Panc1 (cell line): ENCODE measurements around the gene CDK5RAP3. TPM values are rescaled to one million over a fixed set of nuclear protein-coding genes. Genes with fewer than 3 reads are reported as not detected.

Experiments
- ATAC-seq: fragments of 200-7000 bp; cut with Tn5 transposase; 2 replicates; pipeline ENCODE4 v1.9.1; 2020; ENCODE audit warnings: mild to moderate bottlenecking, moderate library complexity
- BruUV-seq: library from RNA; stranded (reverse); fragments of 400-500 nt; replicated peaks from 2 replicates; lab custom pipeline; 2021; lab: Mats Ljungman, UMichigan
- CTCF ChIA-PET: fragments of 300-600 bp; sonication (Branson Sonifier 250); formaldehyde crosslinking; loops from one replicate; lab custom pipeline; 2022; ENCODE audit warnings: antibody characterized with exemption; lab: Charles Lee
- POLR2A ChIA-PET: fragments of 300-600 bp; sonication (Branson Sonifier 250); formaldehyde crosslinking; loops from one replicate; lab custom pipeline; 2022; ENCODE audit warnings: antibody characterized with exemption; lab: Charles Lee
- DNase-seq: peaks from one replicate; pipeline ENCODE4 v3.0.0-alpha.2; 2010; ENCODE audit warnings: low read depth, low spot score
- H3K27ac ChIP-seq: 2 replicates; pipeline ENCODE4 v1.5.1; 2011; ENCODE audit warnings: mild to moderate bottlenecking, low read length, inconsistent platforms
- H3K27me3 ChIP-seq: fragments of 200-500 bp; sonication (Bioruptor generic); 2 replicates; pipeline ENCODE4 v1.6.0; 2014; ENCODE audit warnings: low read length, inconsistent platforms; ENCODE audit not compliant: control insufficient read depth, insufficient read depth
- H3K36me3 ChIP-seq: fragments of 200-500 bp; sonication (Bioruptor generic); 2 replicates; pipeline ENCODE4 v1.5.1; 2014; ENCODE audit warnings: inconsistent platforms, mild to moderate bottlenecking, low read length, moderate library complexity; ENCODE audit not compliant: control insufficient read depth, insufficient read depth
- H3K4me1 ChIP-seq: 2 replicates; pipeline ENCODE4 v1.5.1; 2011; ENCODE audit warnings: inconsistent platforms, mild to moderate bottlenecking, low read length, moderate library complexity; ENCODE audit not compliant: control insufficient read depth, insufficient read depth
- H3K4me3 ChIP-seq, 2 experiments: 2 replicates each; pipeline ENCODE4 v1.5.1; 2011 to 2012; ENCODE audit warnings: low read depth in 2 of 2, low read length in 2 of 2, mild to moderate bottlenecking in 2 of 2, inconsistent platforms in 1 of 2, moderate library complexity in 1 of 2
- H3K9me3 ChIP-seq: fragments of 200-500 bp; sonication (Bioruptor generic); 2 replicates; pipeline ENCODE4 v1.5.1; 2014; ENCODE audit warnings: low read depth, mild to moderate bottlenecking, inconsistent platforms, low read length, moderate library complexity; ENCODE audit not compliant: control insufficient read depth, insufficient read depth
- CTCF ChIP-seq: fragments of 450-650 bp; IDR thresholded peaks from 2 replicates; pipeline ENCODE4 v1.5.1; 2017; ENCODE audit warnings: mild to moderate bottlenecking
- POLR2AphosphoS5 ChIP-seq: IDR thresholded peaks from 2 replicates; pipeline ENCODE4 v1.6.1; 2012; ENCODE audit warnings: mild to moderate bottlenecking, low read depth, low read length, moderate library complexity
- SIN3A ChIP-seq: IDR thresholded peaks from 2 replicates; pipeline ENCODE4 v1.6.1; 2012; ENCODE audit warnings: low read depth, mild to moderate bottlenecking, low read length, moderate library complexity, borderline replicate concordance; ENCODE audit not compliant: insufficient read depth
- TCF7L2 ChIP-seq: IDR thresholded peaks from 2 replicates; pipeline ENCODE4 v1.6.1; 2011; ENCODE audit warnings: mild to moderate bottlenecking, low read depth, low read length, inconsistent platforms
- in situ Hi-C: cut with HindIII; loops from 2 replicates; pipeline ENCODE4 v1.10.0; 2016; ENCODE audit warnings: low sequenced_read_pairs, low pct_unique_long_range_greater_than_20kb
- intact Hi-C: fragments of 100-400 bp; cut with micrococcal nuclease; formaldehyde crosslinking; loops from one replicate; pipeline ENCODE4 v1.10.0; 2022; ENCODE audit not compliant: unreplicated experiment
- total RNA-seq: library from RNA; stranded (reverse); gene quantifications from one replicate; pipeline ENCODE4 v1.2.1, GENCODE V29; 2021; ENCODE audit not compliant: unreplicated experiment
- TF ChIP-seq, protein P1 (sequence below), 2 experiments: IDR thresholded peaks; 2 replicates each; pipeline ENCODE4 v1.6.1; 2011 to 2012; ENCODE audit warnings: low read depth in 2 of 2, control low read depth in 1 of 2, low read length in 1 of 2, mild to moderate bottlenecking in 1 of 2, moderate library complexity in 1 of 2; ENCODE audit not compliant: insufficient read depth in 1 of 2

Gene CDK5RAP3
- total RNA-seq, 1 experiment from 2014 or later, result 193 TPM

DNA sequence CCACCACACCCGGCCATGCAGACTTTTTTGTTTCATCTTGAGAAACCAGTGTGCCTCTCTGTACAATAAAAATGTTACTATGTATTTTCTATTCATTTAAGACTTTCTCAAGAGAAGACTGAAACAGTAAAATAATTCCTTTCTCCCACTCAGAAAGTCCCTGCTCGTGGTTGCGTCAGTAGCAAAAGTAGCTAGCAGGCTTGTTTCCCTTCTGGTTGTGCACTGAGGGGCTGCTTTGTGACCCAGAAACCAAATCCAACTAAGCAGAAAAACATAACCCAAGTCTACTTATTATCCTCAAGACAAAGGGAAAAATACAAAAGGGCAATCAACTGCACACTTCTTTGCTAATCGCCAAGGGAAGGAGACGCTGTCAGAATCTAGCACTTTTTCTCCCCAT is 33.0 kb upstream of the CDK5RAP3 start:
- peaks cover 7% of the 10 kb centered on the region; the same call in 1 of the 2 replicates for H3K4me1 ChIP-seq
- POLR2A ChIA-PET, result no interaction called here

DNA sequence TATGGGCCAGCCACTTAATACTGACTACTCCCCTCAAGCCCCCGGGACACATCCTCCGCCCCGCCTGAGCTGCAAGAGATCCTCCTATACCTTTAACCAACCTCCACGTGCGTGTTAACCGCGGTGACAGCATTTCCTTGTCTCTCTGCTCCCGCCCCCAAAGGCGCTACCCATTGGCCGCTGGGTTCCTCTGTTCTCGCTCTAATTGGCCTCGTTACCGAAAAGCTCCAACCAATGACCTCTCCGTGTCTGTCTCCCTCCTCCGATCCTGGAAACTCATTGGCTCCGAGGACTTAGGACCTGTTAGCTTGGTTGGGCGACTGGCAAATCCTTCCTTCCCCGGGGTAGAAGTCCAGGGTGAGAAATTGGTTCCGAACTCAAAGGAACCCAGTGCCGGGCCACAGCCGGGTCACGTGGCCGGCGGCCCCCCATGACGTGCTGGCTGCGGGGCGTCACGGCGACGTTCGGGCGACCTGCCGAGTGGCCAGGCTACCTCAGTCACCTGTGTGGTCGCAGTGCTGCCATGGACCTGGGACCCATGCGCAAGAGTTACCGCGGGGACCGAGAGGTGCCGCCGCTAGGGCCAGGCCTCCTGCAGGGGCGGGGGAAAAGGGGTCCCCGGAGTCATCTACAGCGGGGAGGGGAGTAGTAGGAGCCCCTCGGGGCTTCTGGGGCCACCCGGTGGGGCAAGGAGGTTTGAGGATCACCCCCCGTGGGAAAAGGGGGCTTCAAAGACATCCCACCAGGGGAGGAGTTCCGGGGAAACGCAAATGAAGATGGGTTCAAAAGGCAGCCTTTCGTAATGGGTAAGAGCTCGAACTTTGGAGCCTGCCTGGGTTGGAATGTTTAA is 29.4 kb upstream of the CDK5RAP3 start, which contains the start of gene PNPO:
Gene PNPO (plus strand): TSS at position 326 of the 850 bp plus-strand sequence. CDS start 105 bp downstream, at position 431.
- Histone ChIP-seq H3K9me3 (no peaks in the 10 kb centered on the region), H3K4me3 (peak within 1 kb of the TSS; percentile 69 to 91), H3K4me1 (peaks cover 7% of the 10 kb centered on the region; the same call in 1 of the 2 replicates), H3K36me3 (no peaks in the 10 kb centered on the region; the same call in 1 of the 2 replicates), H3K27ac (peak within 1 kb of the TSS; percentile 48), H3K27me3 (no peaks in the 10 kb centered on the region)
- TSS peak; percentile 74 for BruUV-seq
- ATAC-seq (peak; percentile 99), DNase-seq (peak; percentile 92)
- TF ChIP-seq POLR2AphosphoS5, result peak; percentile 65; the same call in 1 of the 2 replicates
- TF ChIP-seq CTCF, result no peak
- TF ChIP-seq TCF7L2, result no peak
- 0 out of 2 replicates have a peak, but pooled peaks have one; percentile 51 for TF ChIP-seq SIN3A
- TF ChIP-seq, protein P1, sequence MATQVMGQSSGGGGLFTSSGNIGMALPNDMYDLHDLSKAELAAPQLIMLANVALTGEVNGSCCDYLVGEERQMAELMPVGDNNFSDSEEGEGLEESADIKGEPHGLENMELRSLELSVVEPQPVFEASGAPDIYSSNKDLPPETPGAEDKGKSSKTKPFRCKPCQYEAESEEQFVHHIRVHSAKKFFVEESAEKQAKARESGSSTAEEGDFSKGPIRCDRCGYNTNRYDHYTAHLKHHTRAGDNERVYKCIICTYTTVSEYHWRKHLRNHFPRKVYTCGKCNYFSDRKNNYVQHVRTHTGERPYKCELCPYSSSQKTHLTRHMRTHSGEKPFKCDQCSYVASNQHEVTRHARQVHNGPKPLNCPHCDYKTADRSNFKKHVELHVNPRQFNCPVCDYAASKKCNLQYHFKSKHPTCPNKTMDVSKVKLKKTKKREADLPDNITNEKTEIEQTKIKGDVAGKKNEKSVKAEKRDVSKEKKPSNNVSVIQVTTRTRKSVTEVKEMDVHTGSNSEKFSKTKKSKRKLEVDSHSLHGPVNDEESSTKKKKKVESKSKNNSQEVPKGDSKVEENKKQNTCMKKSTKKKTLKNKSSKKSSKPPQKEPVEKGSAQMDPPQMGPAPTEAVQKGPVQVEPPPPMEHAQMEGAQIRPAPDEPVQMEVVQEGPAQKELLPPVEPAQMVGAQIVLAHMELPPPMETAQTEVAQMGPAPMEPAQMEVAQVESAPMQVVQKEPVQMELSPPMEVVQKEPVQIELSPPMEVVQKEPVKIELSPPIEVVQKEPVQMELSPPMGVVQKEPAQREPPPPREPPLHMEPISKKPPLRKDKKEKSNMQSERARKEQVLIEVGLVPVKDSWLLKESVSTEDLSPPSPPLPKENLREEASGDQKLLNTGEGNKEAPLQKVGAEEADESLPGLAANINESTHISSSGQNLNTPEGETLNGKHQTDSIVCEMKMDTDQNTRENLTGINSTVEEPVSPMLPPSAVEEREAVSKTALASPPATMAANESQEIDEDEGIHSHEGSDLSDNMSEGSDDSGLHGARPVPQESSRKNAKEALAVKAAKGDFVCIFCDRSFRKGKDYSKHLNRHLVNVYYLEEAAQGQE (IDR thresholded peaks at IDR 0.05; ENCODE audit: insufficient read depth in 1 of 2, low read depth in 2 of 2, low read length in 1 of 2), result no peak
- ChIA-PET CTCF (interaction anchor here (0.5 to 1.7 kb wide), 6 partner anchors 10 to 70 kb away, joined by 3 to 5 read pairs (median 3); partner anchors contain the start of gene CDK5RAP3), POLR2A (interaction anchor here (0.6 to 0.9 kb wide), 2 partner anchors 9 to 107 kb away, joined by 3 to 4 read pairs; no protein-coding TSS in a partner anchor)
- in situ Hi-C loops (no loop called here), intact Hi-C loops (no loop called here)

More for the DNA sequence above, 33.0 kb upstream of the CDK5RAP3 start:
- Histone ChIP-seq H3K4me3 (no peak overlapping the region), H3K27me3 (no peaks in the 10 kb centered on the region), H3K9me3 (no peaks in the 10 kb centered on the region), H3K27ac (no peak overlapping the region), H3K36me3 (no peaks in the 10 kb centered on the region; the same call in 1 of the 2 replicates)
- in situ Hi-C loops (no loop called here), intact Hi-C loops (no loop called here)
- BruUV-seq, result no TSS peak
- ATAC-seq (no peak), DNase-seq (no peak)
- TF ChIP-seq CTCF (no peak), TCF7L2 (no peak), POLR2AphosphoS5 (no peak), SIN3A (no peak)
- TF ChIP-seq, protein P1 (IDR thresholded peaks at IDR 0.05; ENCODE audit: insufficient read depth in 1 of 2, low read depth in 2 of 2, low read length in 1 of 2), result no peak
- CTCF ChIA-PET, result no interaction called here
